Measurements from ENCODE around the gene FERMT2.

FERMT2 gene

GRCh38 chr14:52862632-52863333 lies 88.1 kb downstream of the FERMT2 start:
- no peak for DNase-seq (ENCODE audit: low spot score)

DNA sequence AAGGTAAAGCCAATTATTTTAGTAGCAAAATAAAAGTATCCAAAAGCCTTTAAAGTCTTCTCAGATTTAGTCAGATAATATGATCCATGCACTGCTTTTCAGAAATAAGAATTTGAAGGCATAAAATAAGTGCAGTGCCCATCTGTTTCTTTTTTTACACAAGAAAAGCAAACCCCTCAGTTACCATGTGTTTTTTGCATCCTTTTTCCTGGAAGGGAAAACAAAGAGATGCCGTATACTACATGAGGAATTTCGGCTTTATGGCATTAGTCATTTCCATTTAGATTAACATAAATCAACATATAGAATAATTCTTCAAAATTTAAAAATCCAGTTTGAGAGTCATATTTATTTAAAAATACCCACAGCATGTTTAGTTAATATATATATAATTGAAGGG lies 89.4 kb downstream of the FERMT2 start:
- DNase-seq (ENCODE audit: low spot score), result no peak

- no peak for DNase-seq (ENCODE audit: low spot score)
These were observed 89.9 kb downstream of the FERMT2 start for GRCh38 chr14:52860910-52861309.

DNA sequence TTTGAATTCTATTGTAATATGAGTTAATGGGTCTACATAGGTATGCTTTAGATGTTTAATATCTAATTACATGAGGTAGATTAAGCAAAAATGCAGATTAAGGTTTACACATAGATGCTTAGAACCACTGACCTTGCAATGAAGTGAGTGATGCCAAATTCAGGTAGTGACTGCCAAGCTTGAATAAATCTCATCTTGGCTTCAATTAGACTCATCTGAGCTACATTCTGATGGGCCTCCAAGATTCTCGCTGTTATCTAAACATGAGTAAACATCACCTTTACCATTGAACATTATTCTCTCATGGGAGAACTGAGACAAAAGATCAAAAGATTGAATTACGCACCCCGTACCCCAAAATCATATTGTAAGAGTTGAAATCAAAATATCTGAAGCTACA lies 90.6 kb downstream of the FERMT2 start:
- no peak for DNase-seq (ENCODE audit: low spot score)

DNA sequence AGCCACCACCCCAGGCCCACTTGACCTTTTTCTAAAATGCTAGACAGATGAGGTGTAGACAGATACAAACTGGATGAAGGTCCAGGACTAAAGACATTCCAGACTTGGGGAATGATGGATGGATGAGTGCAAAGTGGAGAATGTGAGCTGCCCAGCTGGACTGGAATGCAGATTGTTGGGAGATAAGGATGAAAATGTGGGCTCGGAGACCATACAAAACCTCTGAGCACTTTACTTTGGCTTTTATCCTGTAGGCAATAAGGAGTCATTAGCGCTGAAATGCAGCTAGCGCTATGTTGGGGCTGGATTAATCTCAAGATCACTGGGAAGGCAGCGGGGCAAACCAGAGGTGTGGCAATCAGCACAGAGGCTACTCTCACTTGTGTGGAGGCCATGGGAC lies 94.7 kb downstream of the FERMT2 start:
- DNase-seq (ENCODE audit: low spot score), result no peak

DNA sequence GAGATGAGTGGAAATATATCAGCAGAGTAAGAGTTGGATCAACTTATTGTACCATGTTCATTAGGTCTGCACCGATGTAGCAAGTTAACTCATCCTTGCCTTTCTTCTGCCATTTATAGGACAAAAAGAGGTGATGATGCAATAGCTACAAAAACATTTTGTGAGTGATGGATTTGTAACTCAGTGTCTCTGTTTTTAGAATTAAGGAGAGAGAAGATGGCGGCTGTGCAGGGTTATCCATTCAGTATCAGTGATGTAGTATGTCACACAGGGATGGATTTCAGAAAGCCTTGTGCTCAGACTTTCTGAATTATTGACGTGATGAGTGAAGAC lies 97.4 kb downstream of the FERMT2 start:
- no peak for DNase-seq (ENCODE audit: low spot score)

DNA sequence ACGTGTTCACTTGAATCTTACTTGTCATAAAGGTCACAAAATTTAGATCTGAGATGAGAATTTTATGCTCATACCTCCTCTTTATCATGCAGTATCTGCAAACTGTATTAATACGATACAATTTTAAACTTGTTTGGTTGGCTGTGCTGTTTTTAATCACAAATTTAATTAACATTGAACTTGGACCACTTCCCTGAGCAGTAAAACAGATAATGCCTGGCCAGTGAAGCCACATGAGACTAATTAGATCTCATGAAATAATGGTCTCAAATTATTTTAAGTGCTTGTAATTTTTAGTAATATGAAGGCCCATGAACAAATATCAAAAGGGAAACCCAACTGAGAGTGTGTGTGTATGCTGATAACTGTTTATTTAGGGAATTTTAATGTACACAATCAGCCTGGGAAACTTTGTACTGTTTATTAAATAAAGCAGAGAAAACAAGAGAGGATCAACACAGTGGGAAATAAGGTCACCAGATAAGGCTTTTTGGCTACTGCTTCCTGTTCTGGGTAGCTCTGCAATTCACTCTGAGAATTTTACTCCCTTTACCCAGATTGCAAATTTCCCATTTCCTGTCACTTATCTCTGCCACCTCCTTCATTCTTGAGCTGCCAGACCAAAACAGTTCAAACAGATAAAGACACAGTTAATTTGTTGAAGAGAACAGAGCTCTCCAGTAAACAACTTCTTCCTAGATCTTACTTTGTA lies 97.9 kb downstream of the FERMT2 start:
- no peak for DNase-seq (ENCODE audit: low spot score)

GRCh38 chr14:52850451-52850909 lies 100.4 kb downstream of the FERMT2 start:
- no peak for DNase-seq (ENCODE audit: low spot score)

- no peak for DNase-seq (ENCODE audit: low spot score)
These were observed 102.2 kb downstream of the FERMT2 start for GRCh38 chr14:52848626-52849025.

GRCh38 chr14:52846591-52846990 lies 104.3 kb downstream of the FERMT2 start:
- DNase-seq (ENCODE audit: low spot score), result no peak

DNA sequence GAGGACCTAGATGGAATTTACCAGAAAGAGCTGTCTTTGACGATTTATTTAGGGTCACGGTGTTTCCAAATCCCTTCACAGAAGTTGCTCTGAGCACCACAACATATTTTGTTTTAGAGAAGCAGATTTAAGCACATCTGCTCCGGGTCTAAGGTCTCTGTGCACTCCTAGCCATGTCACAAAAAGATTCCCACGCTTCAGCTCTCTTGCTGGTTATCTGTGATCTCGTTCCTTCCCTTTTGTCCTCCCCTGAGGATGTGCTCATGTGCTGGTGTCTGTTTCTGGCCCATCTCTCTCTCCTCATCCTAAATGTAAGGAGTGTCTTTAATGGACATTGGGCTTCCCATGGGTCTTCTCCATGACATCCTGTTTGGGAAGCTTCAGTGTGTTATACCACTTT lies 105.8 kb downstream of the FERMT2 start:
- DNase-seq (ENCODE audit: low spot score), result no peak

GRCh38 chr14:52844262-52845060 lies 106.4 kb downstream of the FERMT2 start:
- DNase-seq (ENCODE audit: low spot score), result no peak

DNA sequence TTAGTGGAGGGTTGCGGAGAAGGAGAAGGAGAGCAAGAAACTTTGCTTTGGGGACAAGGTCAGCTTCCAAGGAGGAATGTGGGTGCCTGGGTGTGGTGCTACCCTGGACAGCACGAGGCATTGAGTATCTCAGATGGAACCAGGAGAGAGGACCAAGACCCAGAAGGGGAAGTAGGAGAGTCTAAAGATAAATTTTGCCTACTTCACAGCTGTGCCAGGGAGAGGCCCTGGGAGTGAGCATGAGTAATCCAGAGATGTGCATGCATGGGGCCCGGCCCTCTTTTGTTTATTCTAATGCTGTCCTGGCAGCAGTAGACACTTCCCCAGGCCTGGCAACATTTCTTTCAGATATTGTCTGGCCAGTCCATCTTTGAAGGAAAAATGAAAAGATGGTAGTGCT lies 110.0 kb downstream of the FERMT2 start:
- no peak for DNase-seq (ENCODE audit: low spot score)

- DNase-seq (ENCODE audit: low spot score), result no peak
These were observed 113.4 kb downstream of the FERMT2 start for GRCh38 chr14:52837451-52837850.

DNA sequence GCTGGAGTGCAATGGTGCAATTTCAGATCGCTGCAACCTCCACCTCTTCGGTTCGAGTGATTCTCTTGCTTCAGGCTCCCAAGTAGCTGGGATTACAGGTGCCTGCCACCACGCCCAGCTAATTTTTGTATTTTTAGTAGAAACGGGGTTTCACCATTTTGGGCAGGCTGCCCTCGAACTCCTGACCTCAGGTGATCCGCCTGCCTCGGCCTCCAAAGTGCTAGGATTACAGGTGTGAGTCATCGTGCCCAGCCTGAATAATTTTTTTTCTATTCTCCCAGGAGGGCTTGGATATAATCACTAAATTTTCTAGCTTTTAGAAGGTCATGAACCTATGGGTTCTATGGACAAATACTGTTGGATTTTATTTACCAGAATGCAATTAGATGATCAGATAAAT lies 114.8 kb downstream of the FERMT2 start:
- DNase-seq (ENCODE audit: low spot score), result no peak

DNA sequence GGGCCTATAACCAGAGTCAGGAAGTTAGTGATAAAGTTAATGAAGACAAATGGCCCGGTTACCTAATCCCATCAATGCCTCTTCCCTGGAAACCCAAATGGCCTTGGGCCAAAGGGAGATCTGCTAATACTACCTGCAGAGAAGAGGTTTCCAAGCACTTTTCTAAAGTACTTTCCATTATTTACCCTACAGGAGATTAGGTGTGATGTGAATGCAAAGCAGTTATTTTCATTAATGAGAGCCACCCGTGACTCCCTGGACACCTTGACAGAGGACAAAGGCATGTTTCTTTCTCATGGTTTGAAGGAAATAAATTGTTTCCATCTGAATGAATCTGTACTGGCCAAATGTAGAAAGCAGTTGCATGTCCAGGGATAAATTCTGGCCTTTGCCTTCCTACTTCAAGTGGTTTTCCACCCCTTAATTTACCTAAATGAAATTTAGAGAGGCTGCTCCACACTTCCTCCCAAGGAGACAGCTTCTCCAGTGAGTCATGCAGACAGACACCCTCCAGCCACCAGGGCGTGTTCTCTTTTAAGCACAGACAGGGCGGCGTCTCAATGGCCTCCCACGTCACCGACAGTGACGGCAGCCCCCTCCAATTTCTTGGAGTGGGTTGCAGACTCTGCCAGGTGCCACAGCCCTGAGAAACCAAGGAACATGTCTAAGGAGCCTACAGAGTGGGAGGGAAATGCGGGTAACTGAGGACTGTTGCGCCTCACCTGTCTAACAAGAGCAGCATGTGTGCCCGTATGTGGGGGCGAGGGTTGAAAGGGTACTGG lies 115.5 kb downstream of the FERMT2 start:
- DNase-seq (ENCODE audit: low spot score), result no peak

DNA sequence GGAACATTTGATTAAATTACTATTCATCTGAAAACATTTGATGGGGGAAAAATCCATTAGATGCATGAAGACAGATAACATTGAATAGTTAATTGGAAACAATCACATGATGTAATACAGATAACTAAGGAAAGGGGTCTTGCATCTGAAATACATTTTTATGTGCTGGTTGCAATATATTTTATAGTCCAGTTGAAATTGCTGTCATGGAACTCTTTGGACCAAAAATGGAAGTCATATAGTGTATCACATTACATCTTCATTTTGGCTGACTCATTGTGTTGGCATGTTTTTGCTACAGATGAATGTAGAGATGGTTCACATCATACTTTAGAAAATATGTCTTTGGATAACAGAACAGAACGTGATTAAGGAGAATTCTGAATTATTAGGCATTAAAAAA lies 116.4 kb downstream of the FERMT2 start:
- no peak for DNase-seq (ENCODE audit: low spot score)

DNA sequence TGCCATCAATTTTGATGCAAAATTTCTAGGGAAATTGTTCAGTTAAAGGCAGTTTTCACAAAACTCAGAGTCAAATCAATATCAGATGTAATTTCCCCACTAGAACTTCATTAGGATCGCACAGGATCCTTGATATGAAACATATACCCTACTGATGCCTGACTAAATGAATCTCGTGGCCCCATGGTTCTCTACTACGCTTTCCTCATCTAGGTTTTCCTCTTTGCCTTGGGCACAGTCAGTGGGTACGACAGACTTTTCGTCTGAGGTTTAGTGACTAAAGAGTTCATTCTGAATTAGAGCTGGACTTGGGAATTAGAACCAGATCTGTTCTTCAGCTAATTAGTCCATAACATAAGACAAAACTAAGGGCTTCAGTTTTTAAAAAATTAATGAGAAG lies 117.0 kb downstream of the FERMT2 start:
- no peak for DNase-seq (ENCODE audit: low spot score)

- no peak for DNase-seq (ENCODE audit: low spot score)
These were observed 121.2 kb downstream of the FERMT2 start for GRCh38 chr14:52829527-52830185.

DNA sequence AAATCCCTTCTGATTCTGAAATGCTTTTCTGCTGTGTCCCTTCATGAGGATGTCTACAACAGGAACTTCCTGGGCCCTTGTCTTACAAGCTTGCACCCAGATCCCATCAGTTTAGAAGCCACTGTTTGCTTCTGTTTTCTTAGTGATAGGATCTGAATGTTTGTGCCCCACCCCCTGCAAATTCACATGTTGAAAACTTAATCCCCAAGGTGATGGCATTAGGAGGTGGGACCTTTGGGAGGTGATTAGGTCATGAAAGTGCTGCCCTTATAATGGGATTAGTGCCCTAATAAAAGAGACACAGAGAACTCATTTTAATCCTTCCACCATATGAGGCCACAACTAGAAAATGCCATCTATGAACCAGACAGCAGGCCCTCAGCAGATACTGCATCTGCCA lies 123.4 kb downstream of the FERMT2 start:
- DNase-seq (ENCODE audit: low spot score), result no peak

GRCh38 chr14:52825085-52825484 lies 125.8 kb downstream of the FERMT2 start:
- DNase-seq (ENCODE audit: low spot score), result no peak

DNA sequence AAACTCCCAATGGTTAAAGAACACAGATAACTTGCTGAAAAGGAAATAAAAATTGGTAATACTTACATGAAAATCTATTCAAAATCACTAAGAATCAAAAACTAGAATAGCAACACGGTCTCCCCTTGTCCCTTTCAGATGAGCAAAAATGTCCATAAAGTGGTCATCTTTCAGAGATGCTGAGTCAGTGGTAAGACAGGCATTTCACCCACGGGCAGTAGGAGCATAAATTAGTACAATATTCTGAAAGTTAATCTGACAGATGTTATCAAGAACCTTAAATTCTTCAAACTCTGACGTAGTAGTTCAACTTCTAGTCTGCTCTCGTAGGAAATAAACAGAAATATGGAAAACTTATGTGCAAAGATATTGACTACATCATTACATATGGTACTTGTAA lies 126.4 kb downstream of the FERMT2 start:
- no peak for DNase-seq (ENCODE audit: low spot score)

Measured in CD4-positive, alpha-beta T cell treated with Interleukin-6 at 100 ng/mL for 8 hours (primary cell).